ENCODE measurements around the gene IPO5.

The IPO5 gene

GRCh38 chr13:97936036-97936435, 17.4 kb upstream of the IPO5 start:
- no peaks in the 10 kb centered on the region for H3K9me3 ChIP-seq (ENCODE audit: insufficient read depth, low read length, severe bottlenecking)
- H3K4me1 ChIP-seq (ENCODE audit: insufficient read depth, low read length): no peaks in the 10 kb centered on the region
- H3K36me3 ChIP-seq (ENCODE audit: insufficient read depth, low read length): no peaks in the 10 kb centered on the region
- H3K27ac ChIP-seq (ENCODE audit: low read length): no peak overlapping the region
- no peaks in the 10 kb centered on the region for H3K79me2 ChIP-seq (ENCODE audit: insufficient read depth, low read length)
- no peak overlapping the region for H3K9ac ChIP-seq (ENCODE audit: low read depth, low read length)
- no peak overlapping the region for H3K4me3 ChIP-seq (ENCODE audit: low read depth in 1 of 2, low read length in 2 of 2)
- no peak overlapping the region for H3K4me2 ChIP-seq (ENCODE audit: insufficient read depth, low read length)
- no peak for DNase-seq
- no peak for ATAC-seq (ENCODE audit: insufficient read depth, low read depth)
- TF ChIP-seq EZH2 (IDR thresholded peaks at IDR 0.05; ENCODE audit: borderline replicate concordance, low read depth, low read length, severe bottlenecking) (no peak), CTCF (IDR thresholded peaks at IDR 0.05; ENCODE audit: borderline replicate concordance, extremely low read depth, low read length, poor library complexity, severe bottlenecking) (no peak)
- no peaks in the 10 kb centered on the region for H4K20me1 ChIP-seq (ENCODE audit: insufficient read depth, low read length)
- peaks cover 2% of the 10 kb centered on the region for H3K27me3 ChIP-seq (ENCODE audit: insufficient read depth, low read length, poor library complexity)
- no peak overlapping the region for H2AFZ ChIP-seq (ENCODE audit: low read depth, low read length)

GRCh38 chr13:97938706-97939475, 14.6 kb upstream of the IPO5 start:
- TF ChIP-seq EZH2 (IDR thresholded peaks at IDR 0.05; ENCODE audit: borderline replicate concordance, low read depth, low read length, severe bottlenecking) (no peak), CTCF (IDR thresholded peaks at IDR 0.05; ENCODE audit: borderline replicate concordance, extremely low read depth, low read length, poor library complexity, severe bottlenecking) (no peak)
- H3K4me1 ChIP-seq (ENCODE audit: insufficient read depth, low read length): no peaks in the 10 kb centered on the region
- H3K27ac ChIP-seq (ENCODE audit: low read length): no peak overlapping the region
- H3K9me3 ChIP-seq (ENCODE audit: insufficient read depth, low read length, severe bottlenecking): no peaks in the 10 kb centered on the region
- H2AFZ ChIP-seq (ENCODE audit: low read depth, low read length): no peak overlapping the region
- H3K4me3 ChIP-seq (ENCODE audit: low read depth in 1 of 2, low read length in 2 of 2): no peak overlapping the region
- H3K27me3 ChIP-seq (ENCODE audit: insufficient read depth, low read length, poor library complexity): peaks cover 2% of the 10 kb centered on the region
- no peak overlapping the region for H3K9ac ChIP-seq (ENCODE audit: low read depth, low read length)
- DNase-seq: no peak
- H3K36me3 ChIP-seq (ENCODE audit: insufficient read depth, low read length): no peaks in the 10 kb centered on the region
- no peak for ATAC-seq (ENCODE audit: insufficient read depth, low read depth)
- no peaks in the 10 kb centered on the region for H3K79me2 ChIP-seq (ENCODE audit: insufficient read depth, low read length)
- no peaks in the 10 kb centered on the region for H4K20me1 ChIP-seq (ENCODE audit: insufficient read depth, low read length)
- no peak overlapping the region for H3K4me2 ChIP-seq (ENCODE audit: insufficient read depth, low read length)

- Histone ChIP-seq H3K4me3 (ENCODE audit: low read depth in 1 of 2, low read length in 2 of 2) (no peak overlapping the region), H3K36me3 (ENCODE audit: insufficient read depth, low read length) (no peaks in the 10 kb centered on the region), H3K27me3 (ENCODE audit: insufficient read depth, low read length, poor library complexity) (peaks cover 2% of the 10 kb centered on the region), H2AFZ (ENCODE audit: low read depth, low read length) (no peak overlapping the region), H3K9ac (ENCODE audit: low read depth, low read length) (no peak overlapping the region), H3K4me1 (ENCODE audit: insufficient read depth, low read length) (no peaks in the 10 kb centered on the region), H4K20me1 (ENCODE audit: insufficient read depth, low read length) (no peaks in the 10 kb centered on the region), H3K79me2 (ENCODE audit: insufficient read depth, low read length) (no peaks in the 10 kb centered on the region), H3K27ac (ENCODE audit: low read length) (no peak overlapping the region), H3K9me3 (ENCODE audit: insufficient read depth, low read length, severe bottlenecking) (no peaks in the 10 kb centered on the region), H3K4me2 (ENCODE audit: insufficient read depth, low read length) (no peak overlapping the region)
- DNase-seq (no peak), ATAC-seq (ENCODE audit: insufficient read depth, low read depth) (no peak)
- TF ChIP-seq CTCF (IDR thresholded peaks at IDR 0.05; ENCODE audit: borderline replicate concordance, extremely low read depth, low read length, poor library complexity, severe bottlenecking): no peak
- TF ChIP-seq EZH2 (IDR thresholded peaks at IDR 0.05; ENCODE audit: borderline replicate concordance, low read depth, low read length, severe bottlenecking): no peak
Observed at GRCh38 chr13:97944396-97945029, 9.0 kb upstream of the IPO5 start.
